Neuronal stem cell (in vitro differentiated cells): ENCODE data around the gene FBXW7.

ENCODE experiments used
- DNase-seq: peaks from one replicate; pipeline ENCODE4 v3.0.0-alpha.2; 2013; ENCODE audit warnings: low spot score
- H2AFZ ChIP-seq: one replicate; pipeline ENCODE4 v1.6.1; 2013; ENCODE audit warnings: mild to moderate bottlenecking, low read length, inconsistent platforms
- H2AK5ac ChIP-seq: 2 replicates; pipeline ENCODE4 v1.6.1; 2013; ENCODE audit warnings: low read depth, mild to moderate bottlenecking, inconsistent platforms, low read length, moderate library complexity, mixed read lengths
- H2BK120ac ChIP-seq: 2 replicates; pipeline ENCODE4 v1.6.1; 2013; ENCODE audit warnings: low read depth, mild to moderate bottlenecking, inconsistent platforms, low read length, moderate library complexity, mixed read lengths
- H2BK12ac ChIP-seq: one replicate; pipeline ENCODE4 v1.6.1; 2013; ENCODE audit warnings: low read length, inconsistent platforms
- H2BK15ac ChIP-seq: 2 replicates; pipeline ENCODE4 v1.6.1; 2013; ENCODE audit warnings: mild to moderate bottlenecking, low read length, inconsistent platforms, mixed read lengths
- H2BK5ac ChIP-seq: one replicate; pipeline ENCODE4 v1.6.1; 2013; ENCODE audit warnings: inconsistent platforms, mild to moderate bottlenecking, low read length, moderate library complexity
- H3K14ac ChIP-seq: one replicate; pipeline ENCODE4 v1.6.1; 2013; ENCODE audit warnings: low read length, inconsistent platforms
- H3K18ac ChIP-seq: 2 replicates; pipeline ENCODE4 v1.6.1; 2013; ENCODE audit warnings: low read length, inconsistent platforms
- H3K23ac ChIP-seq: 2 replicates; pipeline ENCODE4 v1.6.1; 2013; ENCODE audit warnings: low read depth, mild to moderate bottlenecking, mixed read lengths, low read length, inconsistent platforms; ENCODE audit not compliant: poor library complexity
- H3K27ac ChIP-seq: replicated peaks from 3 replicates; pipeline ENCODE4 v1.5.1; 2013; ENCODE audit warnings: low read length, inconsistent platforms
- H3K27me3 ChIP-seq, 3 experiments: 2 replicates each; pipeline ENCODE4 v1.6.1; 2013; ENCODE audit warnings: low read length in 3 of 3, mild to moderate bottlenecking in 2 of 3, inconsistent platforms in 1 of 3, low read depth in 1 of 3, mixed read lengths in 1 of 3, moderate library complexity in 1 of 3; ENCODE audit not compliant: control insufficient read depth in 3 of 3, insufficient read depth in 3 of 3
- H3K36me3 ChIP-seq, 2 donors: replicated peaks in 1 of 2; 2 replicates each; pipeline ENCODE4 v1.6.1; 2013; ENCODE audit warnings: low read length in 2 of 2; ENCODE audit not compliant: control insufficient read depth in 2 of 2, insufficient read depth in 2 of 2
- H3K4ac ChIP-seq: 2 replicates; pipeline ENCODE4 v1.6.1; 2013; ENCODE audit warnings: inconsistent platforms, mild to moderate bottlenecking, low read length, moderate library complexity
- H3K4me1 ChIP-seq, 2 donors: 1 replicate in 1 of 2; 2 replicates in 1 of 2; pipeline ENCODE4 v1.6.1; 2013; ENCODE audit warnings: low read length in 2 of 2, low read depth in 1 of 2; ENCODE audit not compliant: control insufficient read depth in 2 of 2, insufficient read depth in 1 of 2
- H3K4me2 ChIP-seq: one replicate; pipeline ENCODE4 v1.6.1; 2013; ENCODE audit warnings: mild to moderate bottlenecking, low read length, inconsistent platforms; ENCODE audit not compliant: insufficient read depth, poor library complexity, severe bottlenecking
- H3K4me3 ChIP-seq, 2 donors: 2 replicates each; pipeline ENCODE4 v1.5.1; 2013; ENCODE audit warnings: low read length in 2 of 2, mild to moderate bottlenecking in 2 of 2, inconsistent platforms in 1 of 2, moderate library complexity in 1 of 2
- H3K79me1 ChIP-seq: one replicate; pipeline ENCODE4 v1.6.1; 2013; ENCODE audit warnings: low read depth, mild to moderate bottlenecking, inconsistent platforms, low read length, moderate library complexity
- H3K9ac ChIP-seq: one replicate; pipeline ENCODE4 v1.6.1; 2013; ENCODE audit warnings: mild to moderate bottlenecking, low read depth, low read length, inconsistent platforms; ENCODE audit not compliant: poor library complexity
- H3K9me3 ChIP-seq, 2 donors: replicated peaks in 1 of 2; 2 replicates each; pipeline versions ENCODE3 to v1.6.1; 2013; ENCODE audit warnings: low read length in 2 of 2, mild to moderate bottlenecking in 2 of 2, inconsistent platforms in 1 of 2, low read depth in 1 of 2, mixed read lengths in 1 of 2, moderate library complexity in 1 of 2; ENCODE audit not compliant: control insufficient read depth in 2 of 2, insufficient read depth in 1 of 2
- H4K8ac ChIP-seq: one replicate; pipeline ENCODE4 v1.6.1; 2013; ENCODE audit warnings: low read depth, mild to moderate bottlenecking, inconsistent platforms, low read length, moderate library complexity
- H4K91ac ChIP-seq: one replicate; pipeline ENCODE4 v1.6.1; 2013; ENCODE audit warnings: low read length, low read depth, mild to moderate bottlenecking, inconsistent platforms; ENCODE audit not compliant: poor library complexity
- WGBS, 2 donors: extraction: QIAGEN DNeasy Blood & Tissue Kit; methylation state at CpG; one replicate each; pipeline ENCODE4 v1.1.7; 2013; ENCODE audit warnings: missing lambda C conversion rate in 2 of 2, mixed read lengths in 1 of 2; ENCODE audit not compliant: insufficient read length in 2 of 2, insufficient replicate concordance in 1 of 2; ENCODE audit errors: extremely low coverage in 2 of 2; 5-methylcytosine and 5-hydroxymethylcytosine counted together

The FBXW7 gene

GRCh38 chr4:152296386-152296785, 239.5 kb downstream of the FBXW7 start:
- Histone ChIP-seq H3K4me1 (no peaks in the 10 kb centered on the region), H3K36me3 (no peaks in the 10 kb centered on the region), H2BK15ac (no peak overlapping the region), H3K4me3 (no peak overlapping the region), H3K9me3 (no peaks in the 10 kb centered on the region), H4K8ac (no peak overlapping the region), H2BK120ac (no peak overlapping the region), H3K79me1 (no peaks in the 10 kb centered on the region), H3K9ac (no peak overlapping the region), H4K91ac (no peak overlapping the region), H2AK5ac (no peak overlapping the region), H3K4ac (no peak overlapping the region), H3K27ac (no peak overlapping the region), H2BK5ac (no peak overlapping the region), H3K4me2 (no peak overlapping the region), H2AFZ (no peak overlapping the region), H3K23ac (no peak overlapping the region), H3K27me3 (peaks cover 0 to 15% (median 0%) of the 10 kb centered on the region in 3 experiments), H3K18ac (no peak overlapping the region), H2BK12ac (no peak overlapping the region), H3K14ac (no peak overlapping the region)
- no peak for DNase-seq

GRCh38 chr4:152294765-152295164, 241.1 kb downstream of the FBXW7 start:
- Histone ChIP-seq H2BK120ac (no peak overlapping the region), H3K4me3 (no peak overlapping the region), H3K27me3 (peaks cover 0 to 15% (median 0%) of the 10 kb centered on the region in 3 experiments), H4K8ac (no peak overlapping the region), H3K4me1 (no peaks in the 10 kb centered on the region), H3K4ac (no peak overlapping the region), H3K79me1 (no peaks in the 10 kb centered on the region), H4K91ac (no peak overlapping the region), H2BK15ac (no peak overlapping the region), H3K9ac (no peak overlapping the region), H2AFZ (no peak overlapping the region), H3K36me3 (no peaks in the 10 kb centered on the region), H3K18ac (no peak overlapping the region), H3K27ac (no peak overlapping the region), H3K14ac (no peak overlapping the region), H2BK12ac (no peak overlapping the region), H2AK5ac (no peak overlapping the region), H3K23ac (no peak overlapping the region), H3K4me2 (no peak overlapping the region), H3K9me3 (no peaks in the 10 kb centered on the region), H2BK5ac (no peak overlapping the region)
- DNase-seq, result no peak
- no CpG with 5 or more reads among the region's 5 CpGs for WGBS, 2 donors

GRCh38 chr4:152294331-152294730, 241.6 kb downstream of the FBXW7 start:
- Histone ChIP-seq H3K14ac (no peak overlapping the region), H3K79me1 (no peaks in the 10 kb centered on the region), H3K4me2 (no peak overlapping the region), H3K4ac (no peak overlapping the region), H2BK120ac (no peak overlapping the region), H3K27me3 (peaks cover 0 to 11% (median 0%) of the 10 kb centered on the region in 3 experiments), H3K23ac (no peak overlapping the region), H3K9ac (no peak overlapping the region), H3K4me3 (no peak overlapping the region), H4K8ac (no peak overlapping the region), H2BK5ac (no peak overlapping the region), H3K36me3 (no peaks in the 10 kb centered on the region), H3K9me3 (no peaks in the 10 kb centered on the region), H3K27ac (no peak overlapping the region), H2AFZ (no peak overlapping the region), H2BK12ac (no peak overlapping the region), H3K4me1 (no peaks in the 10 kb centered on the region), H4K91ac (no peak overlapping the region), H2BK15ac (no peak overlapping the region), H2AK5ac (no peak overlapping the region), H3K18ac (no peak overlapping the region)
- DNase-seq, result no peak
- WGBS, 2 donors, result no CpG with 5 or more reads among the region's 3 CpGs

- no peak overlapping the region for H4K91ac ChIP-seq
- no peak overlapping the region for H2AK5ac ChIP-seq
- DNase-seq, result no peak
- H2BK15ac ChIP-seq, result no peak overlapping the region
- no peak overlapping the region for H4K8ac ChIP-seq
- peaks cover 0 to 10% (median 0%) of the 10 kb centered on the region in 3 experiments for H3K27me3 ChIP-seq
- H3K14ac ChIP-seq, result no peak overlapping the region
- no peak overlapping the region for H2BK120ac ChIP-seq
- H3K18ac ChIP-seq, result peak overlapping the region; percentile 59
- no peaks in the 10 kb centered on the region for H3K9me3 ChIP-seq
- H3K4ac ChIP-seq, result no peak overlapping the region
- H3K23ac ChIP-seq, result no peak overlapping the region
- no peaks in the 10 kb centered on the region for H3K4me1 ChIP-seq
- no peak overlapping the region for H3K4me2 ChIP-seq
- no CpG with 5 or more reads among the region's 5 CpGs for WGBS, 2 donors
- no peak overlapping the region for H2AFZ ChIP-seq
- H3K4me3 ChIP-seq, result no peak overlapping the region
- no peak overlapping the region for H2BK12ac ChIP-seq
- no peak overlapping the region for H2BK5ac ChIP-seq
- H3K36me3 ChIP-seq, result no peaks in the 10 kb centered on the region
- H3K79me1 ChIP-seq, result no peaks in the 10 kb centered on the region
- no peak overlapping the region for H3K9ac ChIP-seq
- H3K27ac ChIP-seq, result no peak overlapping the region
These were observed 242.4 kb downstream of the FBXW7 start for GRCh38 chr4:152293527-152293926.
